ENCODE data around the gene GLRA1. TPM values are rescaled to one million over a fixed set of nuclear protein-coding genes. Genes with fewer than 3 reads are reported as not detected.

The GLRA1 gene
- total RNA-seq, 1 experiment from 2014 or later = not detected

DNA sequence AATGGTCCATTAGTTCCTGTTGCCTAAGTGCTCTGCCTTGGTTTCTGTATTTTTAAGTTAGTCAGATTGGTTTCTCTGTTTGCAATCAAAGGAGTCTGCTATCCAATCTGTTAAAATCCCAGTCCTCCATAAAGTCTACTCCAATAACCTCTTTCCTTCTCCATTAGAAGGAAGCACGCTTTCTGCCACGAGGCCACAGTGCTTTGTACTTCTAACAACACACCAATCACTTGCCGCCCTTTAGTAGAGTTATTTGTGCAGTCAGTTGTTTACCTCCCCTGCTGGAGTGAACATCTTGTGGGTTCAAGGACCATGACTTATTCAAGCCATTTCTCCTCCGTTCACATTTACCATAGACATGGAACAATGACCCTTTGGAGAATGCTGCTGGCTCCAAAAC is 69.0 kb downstream of the GLRA1 start:
- Histone ChIP-seq H3K4me3 (replicated peaks in 1 of 2; ENCODE audit: low read depth in 1 of 2, low read length in 2 of 2) (no peak overlapping the region), H3K27ac (ENCODE audit: low read depth, low read length) (no peak overlapping the region), H3K9me2 (ENCODE audit: insufficient read depth) (no peaks in the 10 kb centered on the region), H2AFZ (ENCODE audit: low read depth, low read length, poor library complexity, severe bottlenecking) (no peak overlapping the region), H4K20me1 (ENCODE audit: insufficient read depth) (no peaks in the 10 kb centered on the region), H3K27me3 (ENCODE audit: insufficient read depth, low read length) (peaks cover 5% of the 10 kb centered on the region; the same call in 1 of the 2 replicates), H3K9me3 (ENCODE audit: control insufficient read depth in 1 of 2, insufficient read depth in 1 of 2, low read depth in 1 of 2, low read length in 2 of 2) (no peaks in the 10 kb centered on the region), H3K4me1 (ENCODE audit: control insufficient read depth in 1 of 2, insufficient read depth in 2 of 2, low read length in 2 of 2) (no peaks in the 10 kb centered on the region), H3K4me2 (ENCODE audit: low read length) (no peak overlapping the region), H3K36me3 (ENCODE audit: control insufficient read depth in 1 of 2, insufficient read depth in 2 of 2, low read length in 2 of 2) (no peaks in the 10 kb centered on the region), H3K9ac (ENCODE audit: low read length) (no peak overlapping the region), H3K79me2 (ENCODE audit: insufficient read depth, low read length) (no peaks in the 10 kb centered on the region)
- POLR2A ChIA-PET = no interaction called here
- no peak for TF ChIP-seq ATF3 (IDR thresholded peaks at IDR 0.05)
- ATAC-seq = no peak
- no peak for DNase-seq (ENCODE audit: low read depth, low spot score)
- CTCF ChIA-PET = no interaction called here
- RAD21 ChIA-PET (ENCODE audit: low non-redundant PET in 1 of 2, low total read pairs in 2 of 2, uncharacterized antibody in 2 of 2, unreplicated experiment in 2 of 2) = no interaction called here
- intact Hi-C loops (cut with micrococcal nuclease) = no loop called here
- no TSS peak for BruUV-seq (replicated peaks)

DNA sequence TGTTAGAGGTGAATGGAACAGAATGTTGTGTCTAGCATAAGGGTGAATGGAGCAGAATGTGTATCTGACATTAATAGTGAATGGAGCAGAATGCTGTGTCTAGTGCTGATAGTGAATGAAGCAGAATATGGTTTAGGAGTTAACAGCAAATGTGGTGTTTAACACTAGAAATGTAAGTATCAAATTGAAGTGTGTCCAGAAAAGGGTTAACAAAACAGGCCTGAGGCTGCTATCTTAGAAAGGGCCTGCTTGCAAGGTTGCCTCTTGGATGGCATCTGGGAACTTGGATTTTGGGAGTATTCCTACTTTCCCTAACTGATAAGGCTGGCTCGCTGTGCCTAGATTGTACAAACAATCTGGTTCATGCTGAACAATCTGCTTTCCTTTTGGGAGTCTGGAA is 76.8 kb downstream of the GLRA1 start:
- H3K9ac ChIP-seq (ENCODE audit: low read length) = no peak overlapping the region
- H3K4me2 ChIP-seq (ENCODE audit: low read length) = no peak overlapping the region
- H2AFZ ChIP-seq (ENCODE audit: low read depth, low read length, poor library complexity, severe bottlenecking) = no peak overlapping the region
- TF ChIP-seq FOSL1 (IDR thresholded peaks at IDR 0.05; ENCODE audit: low read depth) (no peak), YY1 (IDR thresholded peaks at IDR 0.05; ENCODE audit: extremely low read depth, insufficient replicate concordance, low read depth, low read length) (no peak), SRF (IDR thresholded peaks at IDR 0.05; ENCODE audit: low read depth) (no peak), POLR2A (IDR thresholded peaks at IDR 0.05; ENCODE audit: borderline replicate concordance, extremely low read depth, insufficient read depth, insufficient read length) (no peak), EZH2 (IDR thresholded peaks at IDR 0.05) (no peak), SIN3A (IDR thresholded peaks at IDR 0.05; ENCODE audit: low read depth) (no peak), MAX (IDR thresholded peaks at IDR 0.05) (no peak), TCF7L2 (IDR thresholded peaks at IDR 0.05; ENCODE audit: borderline replicate concordance, extremely low read depth, insufficient read depth, insufficient read length) (no peak), POLR2AphosphoS5 (IDR thresholded peaks at IDR 0.05; ENCODE audit: low read depth, low read length) (no peak), CBX3 (IDR thresholded peaks at IDR 0.05; ENCODE audit: low read depth) (no peak), CTCF (IDR thresholded peaks at IDR 0.05 in 2 of 3, conservative IDR thresholded peaks at IDR 0.05 in 1 of 3; ENCODE audit: borderline replicate concordance in 1 of 3, insufficient read depth in 1 of 3, low read depth in 2 of 3, low read length in 2 of 3) (no peak), EZH2phosphoT487 (IDR thresholded peaks at IDR 0.05; ENCODE audit: borderline replicate concordance) (no peak), ATF3 (IDR thresholded peaks at IDR 0.05) (no peak), JUND (IDR thresholded peaks at IDR 0.05) (no peak), RAD21 (IDR thresholded peaks at IDR 0.05; ENCODE audit: low read depth) (no peak), ZFX (IDR thresholded peaks at IDR 0.05) (no peak), EGR1 (IDR thresholded peaks at IDR 0.05; ENCODE audit: low read depth) (no peak)
- TF ChIP-seq, protein P1, sequence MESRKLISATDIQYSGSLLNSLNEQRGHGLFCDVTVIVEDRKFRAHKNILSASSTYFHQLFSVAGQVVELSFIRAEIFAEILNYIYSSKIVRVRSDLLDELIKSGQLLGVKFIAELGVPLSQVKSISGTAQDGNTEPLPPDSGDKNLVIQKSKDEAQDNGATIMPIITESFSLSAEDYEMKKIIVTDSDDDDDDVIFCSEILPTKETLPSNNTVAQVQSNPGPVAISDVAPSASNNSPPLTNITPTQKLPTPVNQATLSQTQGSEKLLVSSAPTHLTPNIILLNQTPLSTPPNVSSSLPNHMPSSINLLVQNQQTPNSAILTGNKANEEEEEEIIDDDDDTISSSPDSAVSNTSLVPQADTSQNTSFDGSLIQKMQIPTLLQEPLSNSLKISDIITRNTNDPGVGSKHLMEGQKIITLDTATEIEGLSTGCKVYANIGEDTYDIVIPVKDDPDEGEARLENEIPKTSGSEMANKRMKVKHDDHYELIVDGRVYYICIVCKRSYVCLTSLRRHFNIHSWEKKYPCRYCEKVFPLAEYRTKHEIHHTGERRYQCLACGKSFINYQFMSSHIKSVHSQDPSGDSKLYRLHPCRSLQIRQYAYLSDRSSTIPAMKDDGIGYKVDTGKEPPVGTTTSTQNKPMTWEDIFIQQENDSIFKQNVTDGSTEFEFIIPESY (IDR thresholded peaks at IDR 0.05; ENCODE audit: extremely low read depth, insufficient replicate concordance, low read length) = no peak
- no TSS peak for BruUV-seq (replicated peaks)
- no peaks in the 10 kb centered on the region for H3K36me3 ChIP-seq (ENCODE audit: control insufficient read depth in 1 of 2, insufficient read depth in 2 of 2, low read length in 2 of 2)
- no peaks in the 10 kb centered on the region for H3K9me2 ChIP-seq (ENCODE audit: insufficient read depth)
- ChIA-PET POLR2A (no interaction called here), CTCF (no interaction called here), RAD21 (ENCODE audit: low non-redundant PET in 1 of 2, low total read pairs in 2 of 2, uncharacterized antibody in 2 of 2, unreplicated experiment in 2 of 2) (no interaction called here)
- no peak overlapping the region for H3K4me3 ChIP-seq (replicated peaks in 1 of 2; ENCODE audit: low read depth in 1 of 2, low read length in 2 of 2)
- H3K27me3 ChIP-seq (ENCODE audit: insufficient read depth, low read length) = peaks cover 5% of the 10 kb centered on the region; the same call in 1 of the 2 replicates
- DNase-seq (ENCODE audit: low read depth, low spot score) = no peak
- intact Hi-C loops (cut with micrococcal nuclease) = no loop called here
- no peaks in the 10 kb centered on the region for H3K79me2 ChIP-seq (ENCODE audit: insufficient read depth, low read length)
- no peaks in the 10 kb centered on the region for H4K20me1 ChIP-seq (ENCODE audit: insufficient read depth)
- H3K27ac ChIP-seq (ENCODE audit: low read depth, low read length) = no peak overlapping the region
- no peak for ATAC-seq
- no peaks in the 10 kb centered on the region for H3K4me1 ChIP-seq (ENCODE audit: control insufficient read depth in 1 of 2, insufficient read depth in 2 of 2, low read length in 2 of 2)
- H3K9me3 ChIP-seq (ENCODE audit: control insufficient read depth in 1 of 2, insufficient read depth in 1 of 2, low read depth in 1 of 2, low read length in 2 of 2) = no peaks in the 10 kb centered on the region
